ENCODE results near the gene HIVEP3.

DNA sequence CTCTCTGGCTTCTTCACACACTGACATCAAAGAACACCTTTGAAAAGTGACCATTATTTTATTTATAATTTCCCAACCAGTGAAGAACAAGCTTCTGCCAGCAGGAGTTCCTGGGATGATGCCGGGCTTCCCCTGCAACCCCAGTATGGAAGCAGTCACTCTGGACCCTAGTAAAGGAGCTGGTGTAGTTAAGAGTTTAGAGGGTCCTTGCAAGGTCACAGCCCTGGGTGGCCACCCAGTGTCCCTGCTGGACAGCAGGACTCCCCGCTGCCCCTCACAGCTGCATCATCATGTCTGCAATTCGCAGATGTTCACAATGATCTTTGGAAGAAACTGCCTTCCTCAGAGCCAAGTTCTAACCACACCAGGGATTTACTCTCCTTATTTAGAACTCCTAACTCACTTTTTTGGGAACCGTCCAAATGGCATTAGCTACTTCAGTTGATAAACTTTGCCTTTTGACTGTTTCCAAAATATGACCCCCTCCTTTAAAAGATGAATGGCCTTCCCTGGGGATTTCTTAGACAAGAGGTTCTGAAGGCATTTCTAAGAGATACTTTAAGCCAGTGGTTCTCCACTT, 90.6 kb downstream of the HIVEP3 start:
- TF ChIP-seq POLR2AphosphoS5 (IDR thresholded peaks at IDR 0.05; ENCODE audit: low read depth) = no peak
- TF ChIP-seq, protein P1, sequence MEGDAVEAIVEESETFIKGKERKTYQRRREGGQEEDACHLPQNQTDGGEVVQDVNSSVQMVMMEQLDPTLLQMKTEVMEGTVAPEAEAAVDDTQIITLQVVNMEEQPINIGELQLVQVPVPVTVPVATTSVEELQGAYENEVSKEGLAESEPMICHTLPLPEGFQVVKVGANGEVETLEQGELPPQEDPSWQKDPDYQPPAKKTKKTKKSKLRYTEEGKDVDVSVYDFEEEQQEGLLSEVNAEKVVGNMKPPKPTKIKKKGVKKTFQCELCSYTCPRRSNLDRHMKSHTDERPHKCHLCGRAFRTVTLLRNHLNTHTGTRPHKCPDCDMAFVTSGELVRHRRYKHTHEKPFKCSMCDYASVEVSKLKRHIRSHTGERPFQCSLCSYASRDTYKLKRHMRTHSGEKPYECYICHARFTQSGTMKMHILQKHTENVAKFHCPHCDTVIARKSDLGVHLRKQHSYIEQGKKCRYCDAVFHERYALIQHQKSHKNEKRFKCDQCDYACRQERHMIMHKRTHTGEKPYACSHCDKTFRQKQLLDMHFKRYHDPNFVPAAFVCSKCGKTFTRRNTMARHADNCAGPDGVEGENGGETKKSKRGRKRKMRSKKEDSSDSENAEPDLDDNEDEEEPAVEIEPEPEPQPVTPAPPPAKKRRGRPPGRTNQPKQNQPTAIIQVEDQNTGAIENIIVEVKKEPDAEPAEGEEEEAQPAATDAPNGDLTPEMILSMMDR (IDR thresholded peaks at IDR 0.05; ENCODE audit: insufficient read depth, low read length) = no peak
- no peak for TF ChIP-seq SPI1 (IDR thresholded peaks at IDR 0.05; ENCODE audit: borderline replicate concordance, low read depth)
- TF ChIP-seq, protein P2, sequence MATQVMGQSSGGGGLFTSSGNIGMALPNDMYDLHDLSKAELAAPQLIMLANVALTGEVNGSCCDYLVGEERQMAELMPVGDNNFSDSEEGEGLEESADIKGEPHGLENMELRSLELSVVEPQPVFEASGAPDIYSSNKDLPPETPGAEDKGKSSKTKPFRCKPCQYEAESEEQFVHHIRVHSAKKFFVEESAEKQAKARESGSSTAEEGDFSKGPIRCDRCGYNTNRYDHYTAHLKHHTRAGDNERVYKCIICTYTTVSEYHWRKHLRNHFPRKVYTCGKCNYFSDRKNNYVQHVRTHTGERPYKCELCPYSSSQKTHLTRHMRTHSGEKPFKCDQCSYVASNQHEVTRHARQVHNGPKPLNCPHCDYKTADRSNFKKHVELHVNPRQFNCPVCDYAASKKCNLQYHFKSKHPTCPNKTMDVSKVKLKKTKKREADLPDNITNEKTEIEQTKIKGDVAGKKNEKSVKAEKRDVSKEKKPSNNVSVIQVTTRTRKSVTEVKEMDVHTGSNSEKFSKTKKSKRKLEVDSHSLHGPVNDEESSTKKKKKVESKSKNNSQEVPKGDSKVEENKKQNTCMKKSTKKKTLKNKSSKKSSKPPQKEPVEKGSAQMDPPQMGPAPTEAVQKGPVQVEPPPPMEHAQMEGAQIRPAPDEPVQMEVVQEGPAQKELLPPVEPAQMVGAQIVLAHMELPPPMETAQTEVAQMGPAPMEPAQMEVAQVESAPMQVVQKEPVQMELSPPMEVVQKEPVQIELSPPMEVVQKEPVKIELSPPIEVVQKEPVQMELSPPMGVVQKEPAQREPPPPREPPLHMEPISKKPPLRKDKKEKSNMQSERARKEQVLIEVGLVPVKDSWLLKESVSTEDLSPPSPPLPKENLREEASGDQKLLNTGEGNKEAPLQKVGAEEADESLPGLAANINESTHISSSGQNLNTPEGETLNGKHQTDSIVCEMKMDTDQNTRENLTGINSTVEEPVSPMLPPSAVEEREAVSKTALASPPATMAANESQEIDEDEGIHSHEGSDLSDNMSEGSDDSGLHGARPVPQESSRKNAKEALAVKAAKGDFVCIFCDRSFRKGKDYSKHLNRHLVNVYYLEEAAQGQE (IDR thresholded peaks at IDR 0.05; ENCODE audit: insufficient replicate concordance, low read depth) = no peak
